Measurements from ENCODE around the gene SLC48A1. TPM values are rescaled to one million over a fixed set of nuclear protein-coding genes. Genes with fewer than 3 reads are reported as not detected.

The SLC48A1 gene
- total and polyA plus RNA-seq, 10 of the 15 experiments (the other 5 are each of a cell fraction or from before 2014, with no cell fraction given) = 1.1 to 4.9 (median 1.9) TPM

DNA sequence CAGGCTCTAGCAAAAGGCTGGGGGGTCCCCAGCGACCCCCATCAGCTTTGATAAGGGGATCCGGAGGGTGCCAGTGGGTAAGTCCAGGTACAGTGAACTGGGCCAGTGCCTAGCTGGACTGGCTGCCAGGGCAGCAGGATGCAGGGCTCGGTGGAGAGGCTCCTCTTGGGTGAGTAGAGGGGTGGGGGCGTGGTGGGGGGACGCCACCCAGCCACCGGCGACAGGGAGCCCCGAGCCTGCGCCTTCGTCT lies 14.5 kb upstream of the SLC48A1 start:
- in situ Hi-C loops (cut with MboI) (no loop called here), intact Hi-C loops (cut with micrococcal nuclease; ENCODE audit: unreplicated experiment) (no loop called here)
- H3K27me3 ChIP-seq (replicated peaks in 1 of 2; ENCODE audit: control insufficient read depth in 2 of 2, insufficient read depth in 2 of 2, low read length in 1 of 2) = no peaks in the 10 kb centered on the region
- no peaks in the 10 kb centered on the region for H4K20me1 ChIP-seq (ENCODE audit: control insufficient read depth, insufficient read depth)
- H3K4me1 ChIP-seq (ENCODE audit: control insufficient read depth, insufficient read depth, low read length) = peaks cover 42% of the 10 kb centered on the region
- H3K9me3 ChIP-seq (replicated peaks; ENCODE audit: control insufficient read depth, insufficient read depth, low read length) = no peaks in the 10 kb centered on the region
- no peaks in the 10 kb centered on the region for H3K36me3 ChIP-seq (ENCODE audit: control insufficient read depth in 2 of 2, insufficient read depth in 2 of 2, low read length in 1 of 2)
- TF ChIP-seq ZNF274 (IDR thresholded peaks at IDR 0.05; ENCODE audit: insufficient read depth, insufficient read length) = no peak
- no peak for TF ChIP-seq SP1 (IDR thresholded peaks at IDR 0.05; ENCODE audit: low read depth, low read length)
- no peak for TF ChIP-seq SIX5 (IDR thresholded peaks at IDR 0.05; ENCODE audit: low read depth, low read length, severe bottlenecking)
- TF ChIP-seq, protein P1, sequence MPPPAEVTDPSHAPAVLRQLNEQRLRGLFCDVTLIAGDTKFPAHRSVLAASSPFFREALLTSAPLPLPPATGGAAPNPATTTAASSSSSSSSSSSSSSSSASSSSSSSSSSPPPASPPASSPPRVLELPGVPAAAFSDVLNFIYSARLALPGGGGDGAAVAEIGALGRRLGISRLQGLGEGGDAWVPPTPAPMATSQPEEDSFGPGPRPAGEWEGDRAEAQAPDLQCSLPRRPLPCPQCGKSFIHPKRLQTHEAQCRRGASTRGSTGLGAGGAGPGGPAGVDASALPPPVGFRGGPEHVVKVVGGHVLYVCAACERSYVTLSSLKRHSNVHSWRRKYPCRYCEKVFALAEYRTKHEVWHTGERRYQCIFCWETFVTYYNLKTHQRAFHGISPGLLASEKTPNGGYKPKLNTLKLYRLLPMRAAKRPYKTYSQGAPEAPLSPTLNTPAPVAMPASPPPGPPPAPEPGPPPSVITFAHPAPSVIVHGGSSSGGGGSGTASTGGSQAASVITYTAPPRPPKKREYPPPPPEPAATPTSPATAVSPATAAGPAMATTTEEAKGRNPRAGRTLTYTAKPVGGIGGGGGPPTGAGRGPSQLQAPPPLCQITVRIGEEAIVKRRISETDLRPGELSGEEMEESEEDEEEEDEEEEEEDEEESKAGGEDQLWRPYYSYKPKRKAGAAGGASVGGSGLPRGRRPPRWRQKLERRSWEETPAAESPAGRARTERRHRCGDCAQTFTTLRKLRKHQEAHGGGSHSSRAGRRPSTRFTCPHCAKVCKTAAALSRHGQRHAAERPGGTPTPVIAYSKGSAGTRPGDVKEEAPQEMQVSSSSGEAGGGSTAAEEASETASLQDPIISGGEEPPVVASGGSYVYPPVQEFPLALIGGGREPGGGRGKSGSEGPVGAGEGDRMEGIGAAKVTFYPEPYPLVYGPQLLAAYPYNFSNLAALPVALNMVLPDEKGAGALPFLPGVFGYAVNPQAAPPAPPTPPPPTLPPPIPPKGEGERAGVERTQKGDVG (CRISPR knock-in tag; IDR thresholded peaks at IDR 0.05) = no peak
- TF ChIP-seq SUZ12 (IDR thresholded peaks at IDR 0.05; ENCODE audit: unreplicated experiment) = no peak
- TF ChIP-seq, protein P2, sequence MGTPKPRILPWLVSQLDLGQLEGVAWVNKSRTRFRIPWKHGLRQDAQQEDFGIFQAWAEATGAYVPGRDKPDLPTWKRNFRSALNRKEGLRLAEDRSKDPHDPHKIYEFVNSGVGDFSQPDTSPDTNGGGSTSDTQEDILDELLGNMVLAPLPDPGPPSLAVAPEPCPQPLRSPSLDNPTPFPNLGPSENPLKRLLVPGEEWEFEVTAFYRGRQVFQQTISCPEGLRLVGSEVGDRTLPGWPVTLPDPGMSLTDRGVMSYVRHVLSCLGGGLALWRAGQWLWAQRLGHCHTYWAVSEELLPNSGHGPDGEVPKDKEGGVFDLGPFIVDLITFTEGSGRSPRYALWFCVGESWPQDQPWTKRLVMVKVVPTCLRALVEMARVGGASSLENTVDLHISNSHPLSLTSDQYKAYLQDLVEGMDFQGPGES (IDR thresholded peaks at IDR 0.05) = no peak
- TF ChIP-seq, protein P3, sequence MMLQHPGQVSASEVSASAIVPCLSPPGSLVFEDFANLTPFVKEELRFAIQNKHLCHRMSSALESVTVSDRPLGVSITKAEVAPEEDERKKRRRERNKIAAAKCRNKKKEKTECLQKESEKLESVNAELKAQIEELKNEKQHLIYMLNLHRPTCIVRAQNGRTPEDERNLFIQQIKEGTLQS (IDR thresholded peaks at IDR 0.05; ENCODE audit: borderline replicate concordance, extremely low read depth, low read depth, low read length) = no peak
- TF ChIP-seq JUNB (IDR thresholded peaks at IDR 0.05) = no peak
- TF ChIP-seq RELA (IDR thresholded peaks at IDR 0.05; ENCODE audit: borderline replicate concordance, partially characterized antibody) = no peak
- no peak for TF ChIP-seq MYC (IDR thresholded peaks at IDR 0.05; ENCODE audit: insufficient read depth, insufficient read length, insufficient replicate concordance, low read length, severe bottlenecking)
- TF ChIP-seq, protein P4, sequence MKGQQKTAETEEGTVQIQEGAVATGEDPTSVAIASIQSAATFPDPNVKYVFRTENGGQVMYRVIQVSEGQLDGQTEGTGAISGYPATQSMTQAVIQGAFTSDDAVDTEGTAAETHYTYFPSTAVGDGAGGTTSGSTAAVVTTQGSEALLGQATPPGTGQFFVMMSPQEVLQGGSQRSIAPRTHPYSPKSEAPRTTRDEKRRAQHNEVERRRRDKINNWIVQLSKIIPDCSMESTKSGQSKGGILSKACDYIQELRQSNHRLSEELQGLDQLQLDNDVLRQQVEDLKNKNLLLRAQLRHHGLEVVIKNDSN (IDR thresholded peaks at IDR 0.05; ENCODE audit: borderline replicate concordance, extremely low read length, insufficient read depth, low read depth, low read length) = no peak
- TF ChIP-seq CREM (IDR thresholded peaks at IDR 0.05; ENCODE audit: low read depth) = no peak
- TF ChIP-seq CHD1 (IDR thresholded peaks at IDR 0.05; ENCODE audit: low read depth, low read length) = no peak
- DNase-seq (ENCODE audit: low read depth, low spot score) (no peak), ATAC-seq (no peak), FAIRE-seq (no peak)
- SMC1A ChIA-PET (ENCODE audit: uncharacterized antibody, unreplicated experiment) = interaction anchor here (0.8 to 12.2 kb wide), 7 partner anchors 10 to 43 kb away, joined by 3 to 277 read pairs (median 7); no protein-coding TSS in a partner anchor
- no peak overlapping the region for H3K9ac ChIP-seq (ENCODE audit: control insufficient read depth, insufficient read depth, low read length)
- H2AFZ ChIP-seq (ENCODE audit: control insufficient read depth, low read depth, low read length) = peak overlapping the region; percentile 88
- POLR2A ChIA-PET = interaction anchor here (1.2 to 1.4 kb wide), 2 partner anchors 15 to 17 kb away, joined by 4 to 6 read pairs; no protein-coding TSS in a partner anchor
- H3K4me2 ChIP-seq (ENCODE audit: control insufficient read depth, insufficient read depth) = peak overlapping the region; percentile 97
- 11% methylated on average over 4 of the region's 10 CpGs for WGBS (ENCODE audit: insufficient coverage, insufficient replicate concordance, low lambda C conversion rate, missing lambda C conversion rate)
- RAD21 ChIA-PET (ENCODE audit: unreplicated experiment) = interaction anchor here (1.3 to 12.6 kb wide), 5 partner anchors 10 to 127 kb away, joined by 3 to 237 read pairs (median 10); partner anchors contain the start of genes RPAP3 and SLC48A1
- peak overlapping the region; percentile 66; the same call in 1 of the 2 replicates for H3K4me3 ChIP-seq
- no peak overlapping the region for H3K27ac ChIP-seq (ENCODE audit: control insufficient read depth, insufficient read depth)
- H3K79me2 ChIP-seq (ENCODE audit: control insufficient read depth, insufficient read depth, low read length) = no peaks in the 10 kb centered on the region
- CTCF ChIA-PET = interaction anchor here (1.0 to 14.5 kb wide), 10 partner anchors 11 to 439 kb away, joined by 3 to 507 read pairs (median 18); partner anchors contain the start of genes RPAP3 and SLC48A1
- BruUV-seq (replicated peaks) = no TSS peak
